Measurements from ENCODE around the gene DOC2A.
A peak's percentile ranks its signal among the peaks of the same experiment; 100 is the strongest.

Gene DOC2A

GRCh38 chr16:30010844-30011713 is at the start of gene DOC2A:
DOC2A (minus strand) TSS chr16:30011027; CDS start chr16:30010222, 805 bp downstream.
- TF ChIP-seq EZH2 (IDR thresholded peaks at IDR 0.05), result no peak
- peak; percentile 58; the same call in 1 of the 2 replicates for TF ChIP-seq POLR2AphosphoS5 (IDR thresholded peaks at IDR 0.05; ENCODE audit: borderline replicate concordance, low read depth, low read length)
- Histone ChIP-seq H3K27ac (no peak within 1 kb of the TSS), H3K4me3 (peak within 1 kb of the TSS; percentile 84), H3K36me3 (ENCODE audit: insufficient read depth, low read length) (no peaks in the 10 kb centered on the region; the same call in 1 of the 2 replicates), H3K9me3 (ENCODE audit: low read depth, low read length) (no peaks in the 10 kb centered on the region), H3K9ac (ENCODE audit: insufficient read length) (peak within 1 kb of the TSS; percentile 65)
- no peak for DNase-seq (ENCODE audit: low read depth, low spot score)

DNA sequence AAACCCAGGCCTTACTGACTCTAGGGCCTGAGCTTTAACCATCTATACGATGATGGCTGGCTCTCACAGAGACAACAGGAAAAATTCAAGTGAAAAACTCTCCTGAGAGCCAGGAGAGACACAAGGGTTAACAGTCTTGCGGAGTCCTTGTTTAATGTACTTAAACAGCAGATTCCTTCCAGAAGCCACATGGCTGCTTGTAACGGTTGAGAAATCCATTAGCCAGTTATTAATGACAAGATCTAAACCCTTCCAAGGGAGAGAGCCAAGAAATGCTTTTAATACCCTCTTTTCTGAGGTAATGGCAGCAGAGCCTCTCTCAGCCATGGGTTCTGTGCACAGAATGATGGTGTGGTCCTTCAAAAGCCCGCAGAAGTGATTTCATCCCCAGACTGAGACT is 49.5 kb upstream of the DOC2A start:
- DNase-seq (ENCODE audit: low read depth, low spot score), result no peak
- TF ChIP-seq FOXP2 (optimal IDR thresholded peaks at IDR 0.05; ENCODE audit: control extremely low read depth, extremely low read length, insufficient read depth), result no peak
- no peak for TF ChIP-seq POLR2AphosphoS5 (IDR thresholded peaks at IDR 0.05; ENCODE audit: borderline replicate concordance, low read depth, low read length)
- no peak for TF ChIP-seq EZH2 (IDR thresholded peaks at IDR 0.05)
- peak overlapping the region; percentile 61 for H3K27ac ChIP-seq
- H3K36me3 ChIP-seq (ENCODE audit: insufficient read depth, low read length), result peaks cover 31% of the 10 kb centered on the region; the same call in 1 of the 2 replicates
- no peaks in the 10 kb centered on the region for H3K9me3 ChIP-seq (ENCODE audit: low read depth, low read length)
- no peak overlapping the region for H3K4me3 ChIP-seq
- no peak overlapping the region for H3K9ac ChIP-seq (ENCODE audit: insufficient read length)

- no peak for DNase-seq (ENCODE audit: low read depth, low spot score)
- Histone ChIP-seq H3K27ac (no peak overlapping the region), H3K36me3 (ENCODE audit: insufficient read depth, low read length) (peaks cover 29% of the 10 kb centered on the region; the same call in 1 of the 2 replicates), H3K4me3 (no peak overlapping the region), H3K9me3 (ENCODE audit: low read depth, low read length) (no peaks in the 10 kb centered on the region), H3K9ac (ENCODE audit: insufficient read length) (no peak overlapping the region)
- TF ChIP-seq EZH2 (IDR thresholded peaks at IDR 0.05), result no peak
- TF ChIP-seq POLR2AphosphoS5 (IDR thresholded peaks at IDR 0.05; ENCODE audit: borderline replicate concordance, low read depth, low read length), result no peak
These were observed 44.2 kb upstream of the DOC2A start for GRCh38 chr16:30054959-30055553.

DNA sequence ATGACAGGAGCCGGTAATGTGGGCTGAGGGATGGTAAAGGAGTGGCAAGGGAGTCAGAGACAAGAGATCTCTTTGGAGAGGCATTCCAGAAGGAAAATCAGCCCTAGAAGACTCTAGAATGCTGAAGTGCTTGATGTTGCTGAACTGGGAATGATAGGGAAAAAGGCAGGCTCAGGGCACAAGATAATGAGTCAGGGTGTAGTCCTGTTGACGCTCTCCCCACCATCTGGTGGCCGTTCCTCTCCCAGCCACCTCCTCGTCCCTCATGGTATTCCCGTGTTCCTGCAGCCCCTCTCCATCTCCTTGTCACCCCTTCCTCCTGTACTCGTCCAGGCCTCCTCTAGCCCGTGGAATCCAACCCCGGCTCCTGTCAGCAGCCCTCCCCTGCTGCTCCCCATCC is 43.6 kb upstream of the DOC2A start:
- DNase-seq (ENCODE audit: low read depth, low spot score), result no peak
- H3K9me3 ChIP-seq (ENCODE audit: low read depth, low read length), result no peaks in the 10 kb centered on the region
- TF ChIP-seq EZH2 (IDR thresholded peaks at IDR 0.05) (no peak), POLR2AphosphoS5 (IDR thresholded peaks at IDR 0.05; ENCODE audit: borderline replicate concordance, low read depth, low read length) (no peak), FOXP2 (optimal IDR thresholded peaks at IDR 0.05; ENCODE audit: control extremely low read depth, extremely low read length, insufficient read depth) (no peak)
- H3K27ac ChIP-seq, result no peak overlapping the region
- no peak overlapping the region; the same call in 1 of the 2 replicates for H3K4me3 ChIP-seq
- peaks cover 23% of the 10 kb centered on the region; the same call in 1 of the 2 replicates for H3K36me3 ChIP-seq (ENCODE audit: insufficient read depth, low read length)
- H3K9ac ChIP-seq (ENCODE audit: insufficient read length), result no peak overlapping the region

GRCh38 chr16:30053376-30054015 is 42.7 kb upstream of the DOC2A start:
- peak overlapping the region; percentile 79 for H3K9ac ChIP-seq (ENCODE audit: insufficient read length)
- peak; percentile 73 for DNase-seq (ENCODE audit: low read depth, low spot score)
- no peaks in the 10 kb centered on the region for H3K9me3 ChIP-seq (ENCODE audit: low read depth, low read length)
- peak overlapping the region; percentile 89 for H3K27ac ChIP-seq
- peak overlapping the region; percentile 97 for H3K4me3 ChIP-seq
- peaks cover 19% of the 10 kb centered on the region; the same call in 1 of the 2 replicates for H3K36me3 ChIP-seq (ENCODE audit: insufficient read depth, low read length)
- TF ChIP-seq FOXP2 (optimal IDR thresholded peaks at IDR 0.05; ENCODE audit: control extremely low read depth, extremely low read length, insufficient read depth) (peak; percentile 24), EZH2 (IDR thresholded peaks at IDR 0.05) (no peak), POLR2AphosphoS5 (IDR thresholded peaks at IDR 0.05; ENCODE audit: borderline replicate concordance, low read depth, low read length) (0 out of 2 replicates have a peak, but pooled peaks have one; percentile 23)

- TF ChIP-seq POLR2AphosphoS5 (IDR thresholded peaks at IDR 0.05; ENCODE audit: borderline replicate concordance, low read depth, low read length) (no peak; the same call in 1 of the 2 replicates), FOXP2 (optimal IDR thresholded peaks at IDR 0.05; ENCODE audit: control extremely low read depth, extremely low read length, insufficient read depth) (no peak), EZH2 (IDR thresholded peaks at IDR 0.05) (no peak)
- H3K9me3 ChIP-seq (ENCODE audit: low read depth, low read length), result no peaks in the 10 kb centered on the region
- DNase-seq (ENCODE audit: low read depth, low spot score), result peak; percentile 28
- peak overlapping the region; percentile 97 for H3K4me3 ChIP-seq
- peak overlapping the region; percentile 79 for H3K9ac ChIP-seq (ENCODE audit: insufficient read length)
- H3K27ac ChIP-seq, result peak overlapping the region; percentile 89
- H3K36me3 ChIP-seq (ENCODE audit: insufficient read depth, low read length), result peaks cover 15% of the 10 kb centered on the region; the same call in 1 of the 2 replicates
These were observed 42.0 kb upstream of the DOC2A start for GRCh38 chr16:30052671-30053372.

- Histone ChIP-seq H3K36me3 (ENCODE audit: insufficient read depth, low read length) (peaks cover 8% of the 10 kb centered on the region; the same call in 1 of the 2 replicates), H3K27ac (peak overlapping the region; percentile 29; the same call in 1 of the 2 replicates), H3K9me3 (ENCODE audit: low read depth, low read length) (no peaks in the 10 kb centered on the region), H3K4me3 (no peak overlapping the region), H3K9ac (ENCODE audit: insufficient read length) (no peak overlapping the region)
- TF ChIP-seq EZH2 (IDR thresholded peaks at IDR 0.05) (no peak), FOXP2 (optimal IDR thresholded peaks at IDR 0.05; ENCODE audit: control extremely low read depth, extremely low read length, insufficient read depth) (no peak), POLR2AphosphoS5 (IDR thresholded peaks at IDR 0.05; ENCODE audit: borderline replicate concordance, low read depth, low read length) (no peak)
- DNase-seq (ENCODE audit: low read depth, low spot score), result no peak
These were observed 40.7 kb upstream of the DOC2A start for GRCh38 chr16:30051518-30051917.

Measured in SK-N-MC (cell line).